PFSK-1 (cell line): ENCODE results near the gene ATAD2B.

Experiments
- FOXP2 ChIP-seq: optimal IDR thresholded peaks from 2 replicates; pipeline ENCODE3; 2011; ENCODE audit warnings: borderline replicate concordance, control low read depth, inconsistent platforms; ENCODE audit not compliant: insufficient read depth; ENCODE audit errors: extremely low read length, extremely low read depth
- POLR2AphosphoS5 ChIP-seq: IDR thresholded peaks from 2 replicates; pipeline ENCODE4 v1.6.1; 2012; ENCODE audit warnings: low read depth, mild to moderate bottlenecking, control low read depth, low read length, moderate library complexity
- REST ChIP-seq, 2 experiments: IDR thresholded peaks; 2 replicates each; pipeline versions ENCODE4 v1.6.1 to v1.8.0; 2011 to 2012; ENCODE audit warnings: low read depth in 2 of 2, low read length in 2 of 2, control low read depth in 1 of 2, inconsistent platforms in 1 of 2, mild to moderate bottlenecking in 1 of 2, moderate library complexity in 1 of 2; ENCODE audit not compliant: insufficient read depth in 1 of 2
- SIN3A ChIP-seq: IDR thresholded peaks from 2 replicates; pipeline ENCODE4 v1.6.1; 2012; ENCODE audit warnings: mild to moderate bottlenecking, low read length, moderate library complexity, borderline replicate concordance; ENCODE audit not compliant: insufficient read depth
- TAF1 ChIP-seq: IDR thresholded peaks from 2 replicates; pipeline ENCODE4 v1.6.1; 2012; ENCODE audit warnings: low read length, control low read depth, borderline replicate concordance; ENCODE audit not compliant: insufficient read depth

GRCh38 chr2:23784971-23785370, 142.0 kb downstream of the ATAD2B start:
- TF ChIP-seq POLR2AphosphoS5 (no peak), REST (IDR thresholded peaks at IDR 0.05; ENCODE audit: insufficient read depth in 1 of 2, low read depth in 2 of 2, low read length in 2 of 2) (no peak), SIN3A (no peak), TAF1 (no peak), FOXP2 (no peak)
